Peyer's patch (tissue), 4 donors: Measurements from ENCODE around the gene KCNC2.

ENCODE experiments used
- CTCF ChIP-seq, 6 experiments: fragments of 450-650 bp in 4 of 6; fragments of 200-600 bp in 2 of 6; sonication (generic) in 1 of 6; IDR thresholded peaks; one replicate each; pipeline ENCODE4 v1.5.1; 2017 to 2019; ENCODE audit warnings: antibody characterized with exemption in 6 of 6, mild to moderate bottlenecking in 3 of 6, moderate library complexity in 1 of 6
- POLR2A ChIP-seq, 2 donors: fragments of 450-650 bp; IDR thresholded peaks; one replicate each; pipeline ENCODE4 v1.5.1; 2017; ENCODE audit warnings: antibody characterized with exemption in 2 of 2, mild to moderate bottlenecking in 2 of 2, moderate library complexity in 2 of 2

DNA sequence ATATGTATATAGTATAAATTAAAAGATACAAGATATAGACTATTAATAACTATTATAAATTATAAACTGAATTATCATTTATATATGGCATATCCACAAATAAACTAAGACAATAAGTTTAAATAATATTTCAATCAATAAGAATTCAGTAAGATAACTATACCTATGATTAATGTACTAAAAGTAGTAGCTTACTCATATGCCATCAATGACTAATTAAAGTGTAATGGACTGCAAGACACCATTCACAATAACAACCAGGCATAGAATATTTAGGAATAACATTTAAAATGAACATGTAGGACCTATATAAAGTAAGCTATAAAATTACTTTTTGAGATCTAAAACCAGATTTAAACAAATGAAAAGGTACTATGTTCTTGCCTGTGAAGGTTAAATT is 18.8 kb downstream of the KCNC2 start:
- TF ChIP-seq POLR2A (IDR thresholded peaks at IDR 0.05) (no peak), CTCF (IDR thresholded peaks at IDR 0.05) (no peak)
